HepG2 (cell line): ENCODE results near the gene SHC3.

Experiments
- CBX1 ChIP-seq: IDR thresholded peaks from one replicate; pipeline ENCODE4 v1.6.1; 2016; ENCODE audit warnings: antibody characterized with exemption, low read depth
- CERS6 ChIP-seq: sonication (generic); formaldehyde crosslinking; IDR thresholded peaks from 2 replicates; pipeline ENCODE4 v1.5.0; 2020; ENCODE audit warnings: missing genetic modification reagents
- ELF4 ChIP-seq: sonication (generic); formaldehyde crosslinking; IDR thresholded peaks from 2 replicates; pipeline ENCODE4 v1.5.0; 2020; ENCODE audit warnings: missing genetic modification reagents, mild to moderate bottlenecking, moderate library complexity, borderline replicate concordance
- JUNB ChIP-seq: sonication (generic); formaldehyde crosslinking; IDR thresholded peaks from 2 replicates; pipeline ENCODE4 v1.8.0; 2022; ENCODE audit warnings: missing genetic modification reagents, mild to moderate bottlenecking, borderline replicate concordance
- YEATS4 ChIP-seq: sonication (generic); formaldehyde crosslinking; IDR thresholded peaks from 2 replicates; pipeline ENCODE4 v1.4.0; 2020; ENCODE audit warnings: missing genetic modification reagents, borderline replicate concordance

GRCh38 chr9:89032661-89033060 lies 146.0 kb downstream of the SHC3 start:
- TF ChIP-seq ELF4 (CRISPR knock-in tag) (no peak), CERS6 (CRISPR knock-in tag) (no peak), JUNB (no peak), YEATS4 (CRISPR knock-in tag) (no peak), CBX1 (no peak)
